Pericardium fibroblast (primary cell): ENCODE data around the gene MAST1. TPM values are rescaled to one million over a fixed set of nuclear protein-coding genes. Genes with fewer than 3 reads are reported as not detected.

Experiments
- total RNA-seq: library from RNA; depleted of rRNA; stranded (reverse); fragments of >200 nt; gene quantifications from 2 replicates; pipeline ENCODE4 v1.2.3, GENCODE V29; 2015

The MAST1 gene
- 0.12 and 1.0 TPM in 2 replicates for total RNA-seq

DNA sequence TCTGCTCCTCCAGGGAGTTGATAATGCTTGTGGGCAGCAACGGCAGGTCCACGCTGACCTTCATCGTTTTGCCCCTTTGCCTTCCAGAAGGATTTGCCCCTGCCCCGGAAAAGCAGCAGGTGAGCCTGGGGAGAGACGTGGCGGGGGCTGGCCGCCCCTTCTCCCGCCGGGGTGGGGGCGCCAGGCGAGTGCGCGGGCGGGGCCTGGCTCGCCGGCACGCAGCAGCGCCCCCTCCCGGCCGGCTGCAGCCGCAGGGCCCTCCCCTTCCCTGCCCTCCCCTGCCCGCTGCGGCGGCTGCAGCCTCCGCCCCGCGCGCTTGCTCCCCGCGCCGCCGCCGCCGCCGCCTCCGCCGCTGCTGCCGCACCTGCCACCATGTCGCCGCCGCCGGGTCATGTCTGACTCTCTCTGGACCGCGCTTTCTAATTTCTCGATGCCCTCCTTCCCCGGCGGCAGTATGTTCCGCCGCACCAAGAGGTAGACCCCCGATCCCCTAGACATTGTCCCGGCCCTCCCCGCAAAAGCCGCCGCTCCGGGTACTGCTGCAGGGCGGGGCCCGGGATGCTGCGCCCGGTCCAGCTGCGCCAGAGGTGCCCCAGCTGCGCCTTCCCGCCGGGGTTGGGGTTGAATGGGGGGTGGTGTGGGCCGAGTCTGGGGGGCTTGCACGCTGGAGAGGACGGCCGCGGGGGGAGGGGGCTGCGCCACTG, at the start of gene MAST1:
Gene MAST1 (plus strand): TSS at position 334 of the 704 bp plus-strand sequence. CDS start 58 bp downstream, at position 392.

DNA sequence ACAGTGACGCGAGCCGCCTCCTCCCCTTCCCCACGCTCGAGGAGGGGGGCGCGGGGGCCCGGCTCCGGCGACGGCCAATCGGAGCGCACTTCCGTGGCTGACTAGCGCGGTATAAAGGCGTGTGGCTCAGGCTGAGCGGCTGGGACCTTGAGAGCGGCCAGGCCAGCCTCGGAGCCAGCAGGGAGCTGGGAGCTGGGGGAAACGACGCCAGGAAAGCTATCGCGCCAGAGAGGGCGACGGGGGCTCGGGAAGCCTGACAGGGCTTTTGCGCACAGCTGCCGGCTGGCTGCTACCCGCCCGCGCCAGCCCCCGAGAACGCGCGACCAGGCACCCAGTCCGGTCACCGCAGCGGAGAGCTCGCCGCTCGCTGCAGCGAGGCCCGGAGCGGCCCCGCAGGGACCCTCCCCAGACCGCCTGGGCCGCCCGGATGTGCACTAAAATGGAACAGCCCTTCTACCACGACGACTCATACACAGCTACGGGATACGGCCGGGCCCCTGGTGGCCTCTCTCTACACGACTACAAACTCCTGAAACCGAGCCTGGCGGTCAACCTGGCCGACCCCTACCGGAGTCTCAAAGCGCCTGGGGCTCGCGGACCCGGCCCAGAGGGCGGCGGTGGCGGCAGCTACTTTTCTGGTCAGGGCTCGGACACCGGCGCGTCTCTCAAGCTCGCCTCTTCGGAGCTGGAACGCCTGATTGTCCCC, 46.8 kb upstream of the MAST1 start, which contains the start of gene JUNB:
Gene JUNB (plus strand): TSS at position 142 of the 706 bp plus-strand sequence. CDS start 286 bp downstream, at position 428.

DNA sequence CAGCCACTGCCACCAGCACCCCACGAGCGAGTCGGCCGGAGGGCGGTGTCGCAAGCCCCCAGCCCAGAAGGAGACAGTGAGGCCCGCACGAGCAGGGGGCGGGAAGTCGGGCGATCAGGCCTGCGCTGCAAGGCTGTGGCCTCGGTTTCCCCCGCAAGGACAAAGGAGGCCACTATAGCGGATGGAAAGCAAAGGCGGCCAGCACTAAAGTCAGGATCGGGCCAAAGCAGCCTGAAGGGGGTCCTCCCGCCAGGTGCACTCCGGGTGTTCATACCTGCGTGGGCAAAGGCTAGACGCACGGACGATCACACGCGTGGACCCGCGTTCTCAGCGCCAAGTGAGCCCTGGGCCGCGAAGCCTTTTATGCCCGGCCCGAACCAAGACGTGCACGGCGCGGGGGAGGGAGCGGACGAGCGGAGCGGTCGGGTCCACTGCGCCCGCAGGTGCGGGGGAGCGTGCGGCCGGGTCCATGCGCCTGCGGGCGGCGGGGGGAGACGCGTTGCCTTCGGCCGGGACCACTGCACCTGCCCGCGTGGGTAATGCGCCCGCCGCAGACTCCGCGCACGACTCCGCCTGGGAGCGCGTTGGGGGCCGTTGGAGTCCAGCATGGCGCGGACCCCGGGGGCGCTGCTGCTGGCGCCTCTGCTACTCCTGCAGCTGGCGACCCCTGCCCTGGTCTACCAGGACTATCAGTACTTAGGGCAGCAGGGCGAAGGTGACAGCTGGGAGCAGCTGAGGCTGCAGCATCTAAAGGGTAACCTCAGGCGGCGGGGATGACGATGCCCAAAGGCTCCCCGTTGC, 36.6 kb upstream of the MAST1 start, which contains the start of the genes PRDX2 and THSD8:
Gene PRDX2 (minus strand): TSS at position 335 of the 801 bp plus-strand sequence. CDS start 539 bp downstream, outside the sequence.
Gene THSD8 (plus strand): TSS at position 604 of the 801 bp plus-strand sequence. CDS start 3 bp downstream, at position 607.

DNA sequence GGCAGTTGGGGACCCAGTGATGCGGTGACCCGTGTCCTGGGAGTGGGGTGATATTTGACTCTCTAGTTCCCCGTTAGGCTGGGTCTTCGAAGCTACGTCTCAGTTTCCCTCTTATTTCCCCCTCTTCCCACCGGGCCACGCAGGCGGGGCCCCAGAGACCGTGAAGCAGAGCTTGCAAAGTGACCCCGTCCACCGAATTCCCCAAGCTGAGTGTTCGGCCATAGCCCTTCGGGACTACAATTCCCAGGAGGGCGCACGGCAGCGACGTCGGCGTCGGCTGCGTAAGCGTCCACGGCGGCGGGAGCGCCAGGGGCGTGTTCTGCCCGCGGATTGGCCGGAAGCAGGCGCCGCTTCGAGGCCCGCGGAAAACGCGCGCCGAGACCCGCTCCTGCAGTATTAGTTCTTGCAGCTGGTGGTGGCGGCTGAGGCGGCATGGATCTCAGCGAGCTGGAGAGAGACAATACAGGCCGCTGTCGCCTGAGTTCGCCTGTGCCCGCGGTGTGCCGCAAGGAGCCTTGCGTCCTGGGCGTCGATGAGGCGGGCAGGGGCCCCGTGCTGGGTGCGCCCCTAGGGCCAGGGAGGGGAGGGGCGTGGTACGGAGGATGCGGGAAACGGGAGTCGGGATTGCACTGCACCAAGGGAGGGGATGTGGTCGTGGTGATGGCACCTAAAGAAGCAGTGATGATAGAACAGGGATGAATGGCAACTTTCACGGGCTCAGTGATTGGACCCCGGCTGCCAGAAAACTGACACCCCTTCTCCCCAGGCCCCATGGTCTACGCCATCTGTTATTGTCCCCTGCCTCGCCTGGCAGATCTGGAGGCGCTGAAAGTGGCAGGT, 31.9 kb upstream of the MAST1 start, which contains the start of gene RNASEH2A:
Gene RNASEH2A (plus strand): TSS at position 343 of the 840 bp plus-strand sequence. CDS start 90 bp downstream, at position 433.

DNA sequence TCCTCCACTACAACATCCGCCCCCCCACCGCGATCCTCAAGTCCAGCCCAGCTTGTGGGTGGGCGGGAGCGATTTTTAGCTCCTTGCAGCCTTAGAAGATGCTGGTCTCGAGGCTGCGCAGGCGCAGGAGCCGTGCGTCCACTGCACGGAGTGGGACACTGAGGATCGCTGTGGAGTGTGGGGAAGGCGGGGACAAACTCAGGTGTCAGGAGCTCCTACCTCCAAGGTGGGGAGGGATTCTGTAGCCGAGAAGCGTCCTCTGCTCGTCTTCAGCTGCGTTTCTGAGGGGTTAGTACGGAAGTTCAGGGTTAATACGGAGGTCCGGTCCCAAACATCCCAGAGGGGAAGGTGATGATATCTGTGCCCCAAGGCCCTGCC, 3.8 kb upstream of the MAST1 start, which contains the start of gene RTBDN:
Gene RTBDN (minus strand): TSS at position 14 of the 378 bp plus-strand sequence. CDS start 4,600 bp downstream, outside the sequence.

DNA sequence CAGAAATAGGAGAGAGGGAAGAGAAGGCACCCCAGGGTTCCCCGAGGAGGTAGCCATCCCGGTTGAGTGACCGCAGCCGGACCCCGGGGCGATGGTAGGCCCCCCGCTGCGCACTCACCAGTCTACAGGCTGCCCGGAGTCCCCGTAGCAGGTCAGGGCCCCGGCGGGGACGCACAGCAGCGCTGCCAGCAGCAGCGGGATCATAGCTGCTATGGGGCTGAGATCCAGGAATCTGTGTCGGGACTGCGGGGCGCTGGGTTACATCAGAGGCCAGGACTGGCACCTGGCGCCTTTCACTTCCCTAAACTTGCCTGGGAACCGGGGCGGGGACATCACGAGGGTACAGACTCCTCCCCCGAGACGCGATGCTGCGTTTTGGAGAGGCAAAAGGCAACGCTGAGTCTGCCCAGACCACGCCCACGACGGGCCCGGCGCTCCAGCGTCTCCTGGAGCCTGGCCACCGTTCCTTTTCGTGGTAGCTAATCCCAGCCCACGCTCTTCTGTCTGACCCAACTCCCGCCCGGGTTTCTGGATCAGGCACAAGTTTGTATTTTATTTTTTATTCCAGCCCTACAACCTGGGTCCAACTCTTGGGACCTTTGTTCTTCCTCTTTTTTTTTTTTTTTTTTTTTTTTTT, 43.0 kb downstream of the MAST1 start, which contains the start of gene DNASE2:
Gene DNASE2 (minus strand): TSS at position 278 of the 637 bp plus-strand sequence. CDS start 74 bp downstream, at position 204.

DNA sequence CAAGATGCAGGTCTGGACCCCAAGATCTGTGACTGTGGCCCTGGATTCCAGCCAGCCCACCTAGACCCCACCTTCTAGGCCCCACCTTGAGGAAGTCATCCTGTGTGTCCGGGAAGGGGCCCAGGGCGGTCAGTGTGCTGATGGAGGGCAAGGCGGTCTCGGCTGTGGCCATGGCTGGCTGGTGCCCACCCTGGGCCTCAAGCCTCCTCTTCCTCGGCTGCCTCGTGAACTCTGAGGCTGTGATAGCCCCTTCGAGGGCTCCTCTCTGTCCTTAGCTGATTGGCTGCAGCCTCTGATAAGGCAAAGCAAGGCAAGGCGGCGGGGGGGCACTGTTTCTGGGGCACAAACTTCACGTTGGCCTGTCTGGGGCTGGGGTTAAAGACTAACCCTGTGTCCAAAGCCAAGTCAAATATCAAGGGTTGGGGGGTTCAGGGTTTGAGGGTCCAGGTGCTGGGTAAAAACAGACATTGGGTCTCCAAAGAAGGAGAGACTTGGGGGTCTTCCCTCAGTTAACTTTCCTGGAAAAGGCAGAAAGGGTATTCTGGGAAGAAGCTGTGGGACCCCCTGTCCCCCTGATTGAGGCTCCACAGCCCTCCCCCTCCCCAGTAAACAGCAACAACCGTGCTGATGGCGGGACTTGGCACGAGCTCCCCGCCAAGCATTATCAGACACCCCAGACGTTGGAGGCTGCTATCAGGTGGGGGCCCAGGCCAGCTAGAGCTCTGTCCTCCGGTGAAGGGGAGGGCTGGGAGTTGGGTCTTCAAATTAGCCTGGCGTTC, 48.8 kb downstream of the MAST1 start, which contains the start of gene KLF1:
Gene KLF1 (minus strand): TSS at position 233 of the 779 bp plus-strand sequence. CDS start 61 bp downstream, at position 172.

DNA sequence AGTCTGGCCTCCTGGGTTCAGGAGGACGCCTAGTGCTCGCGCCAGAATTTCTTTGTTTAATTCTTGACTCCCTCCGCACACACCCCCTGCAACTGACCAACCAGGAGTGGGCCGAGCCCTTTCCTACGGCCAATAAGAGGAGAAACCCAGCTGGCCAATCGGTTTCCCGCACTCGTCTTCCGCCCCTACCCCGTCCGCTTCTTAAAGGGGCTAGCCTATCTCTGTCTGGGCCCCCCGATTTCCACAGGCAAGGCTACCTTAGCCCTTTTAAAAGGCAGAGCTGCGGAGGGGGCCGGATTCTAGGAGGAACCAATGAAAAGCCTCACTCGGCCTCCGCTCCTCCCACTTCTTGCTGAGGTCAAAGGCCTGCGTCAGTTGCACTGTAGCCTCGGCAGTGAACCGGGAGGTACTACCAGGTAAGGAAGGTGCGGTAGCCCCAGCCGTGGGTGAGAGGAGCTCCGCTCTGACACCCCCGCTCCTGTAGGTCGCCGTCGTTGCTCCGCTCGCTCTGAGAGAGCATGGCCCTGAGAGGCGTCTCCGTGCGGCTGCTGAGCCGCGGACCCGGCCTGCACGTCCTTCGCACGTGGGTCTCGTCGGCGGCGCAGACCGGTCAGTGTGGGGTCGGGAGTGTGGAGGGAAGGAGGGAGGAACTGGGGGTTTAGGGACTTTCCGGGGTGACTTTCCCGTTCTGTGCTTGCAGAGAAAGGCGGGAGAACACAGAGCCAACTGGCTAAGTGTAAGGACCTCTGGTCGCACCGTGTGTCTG, 52.7 kb downstream of the MAST1 start, which contains the start of gene GCDH:
Gene GCDH (plus strand): TSS at position 374 of the 766 bp plus-strand sequence. CDS start 145 bp downstream, at position 519.

Other genes with a start within 250 kb of the MAST1 start
- gene ZNF490, start 227.7 kb upstream of the MAST1 start, total RNA-seq = 3.6 and 5.7 TPM in 2 replicates
- 6.7 and 7.7 TPM in 2 replicates for gene ZNF791, start 227.6 kb upstream of the MAST1 start, total RNA-seq
- gene MAN2B1, start 171.8 kb upstream of the MAST1 start, total RNA-seq = 84.3 and 93.9 TPM in 2 replicates
- 5.2 and 9.6 TPM in 2 replicates for gene WDR83, start 171.7 kb upstream of the MAST1 start, total RNA-seq
- 48.9 and 66.1 TPM in 2 replicates for gene DHPS, start 156.6 kb upstream of the MAST1 start, total RNA-seq
- not detected in 2 replicates for gene GNG14, start 150.5 kb upstream of the MAST1 start, total RNA-seq
- gene FBXW9, start 141.9 kb upstream of the MAST1 start, total RNA-seq = 6.8 and 10.0 TPM in 2 replicates
- gene TNPO2, start 114.6 kb upstream of the MAST1 start, total RNA-seq = 19.6 and 32.4 TPM in 2 replicates
- gene TRIR, start 103.8 kb upstream of the MAST1 start, total RNA-seq = 401 and 414 TPM in 2 replicates
- 56.9 and 70.8 TPM in 2 replicates for gene GET3, start 101.0 kb upstream of the MAST1 start, total RNA-seq
- gene BEST2, start 86.7 kb upstream of the MAST1 start, total RNA-seq = under 0.01 TPM in 1 of 2 replicates, not detected in the other
- 11.7 and 16.1 TPM in 2 replicates for gene HOOK2, start 63.0 kb upstream of the MAST1 start, total RNA-seq
- gene JUNB, start 47.0 kb upstream of the MAST1 start, total RNA-seq = 334 and 352 TPM in 2 replicates
- gene PRDX2, start 36.7 kb upstream of the MAST1 start, total RNA-seq = 184 and 198 TPM in 2 replicates
- not detected in 2 replicates for gene THSD8, start 36.4 kb upstream of the MAST1 start, total RNA-seq
- 7.7 and 9.2 TPM in 2 replicates for gene RNASEH2A, start 31.9 kb upstream of the MAST1 start, total RNA-seq
- 0.43 TPM in 1 of 2 replicates, not detected in the other for gene RTBDN, start 3.9 kb upstream of the MAST1 start, total RNA-seq
- gene DNASE2, start 42.9 kb downstream of the MAST1 start, total RNA-seq = 42.4 and 52.9 TPM in 2 replicates
- gene KLF1, start 48.7 kb downstream of the MAST1 start, total RNA-seq = not detected in 2 replicates
- 21.3 and 30.9 TPM in 2 replicates for gene GCDH, start 52.6 kb downstream of the MAST1 start, total RNA-seq
- gene SYCE2, start 80.8 kb downstream of the MAST1 start, total RNA-seq = not detected in 2 replicates
- gene FARSA, start 95.2 kb downstream of the MAST1 start, total RNA-seq = 42.8 and 50.0 TPM in 2 replicates
- gene CALR, start 100.1 kb downstream of the MAST1 start, total RNA-seq = 809 and 1,214 TPM in 2 replicates
- gene RAD23A, start 107.3 kb downstream of the MAST1 start, total RNA-seq = 60.3 and 70.8 TPM in 2 replicates
- gene GADD45GIP1, start 118.7 kb downstream of the MAST1 start, total RNA-seq = 47.1 and 57.1 TPM in 2 replicates
- not detected in 2 replicates for gene DAND5, start 131.1 kb downstream of the MAST1 start, total RNA-seq
- 60.2 and 89.2 TPM in 2 replicates for gene NFIX, start 157.0 kb downstream of the MAST1 start, total RNA-seq